ENCODE measurements around the gene C17orf107. TPM values are rescaled to one million over a fixed set of nuclear protein-coding genes. Genes with fewer than 3 reads are reported as not detected.

Gene C17orf107
- total and polyA plus RNA-seq, 9 of the 15 experiments (the other 6 are each of a cell fraction or from before 2014, with no cell fraction given) = 0.05 to 0.29 (median 0.07) TPM; not detected in 4

DNA sequence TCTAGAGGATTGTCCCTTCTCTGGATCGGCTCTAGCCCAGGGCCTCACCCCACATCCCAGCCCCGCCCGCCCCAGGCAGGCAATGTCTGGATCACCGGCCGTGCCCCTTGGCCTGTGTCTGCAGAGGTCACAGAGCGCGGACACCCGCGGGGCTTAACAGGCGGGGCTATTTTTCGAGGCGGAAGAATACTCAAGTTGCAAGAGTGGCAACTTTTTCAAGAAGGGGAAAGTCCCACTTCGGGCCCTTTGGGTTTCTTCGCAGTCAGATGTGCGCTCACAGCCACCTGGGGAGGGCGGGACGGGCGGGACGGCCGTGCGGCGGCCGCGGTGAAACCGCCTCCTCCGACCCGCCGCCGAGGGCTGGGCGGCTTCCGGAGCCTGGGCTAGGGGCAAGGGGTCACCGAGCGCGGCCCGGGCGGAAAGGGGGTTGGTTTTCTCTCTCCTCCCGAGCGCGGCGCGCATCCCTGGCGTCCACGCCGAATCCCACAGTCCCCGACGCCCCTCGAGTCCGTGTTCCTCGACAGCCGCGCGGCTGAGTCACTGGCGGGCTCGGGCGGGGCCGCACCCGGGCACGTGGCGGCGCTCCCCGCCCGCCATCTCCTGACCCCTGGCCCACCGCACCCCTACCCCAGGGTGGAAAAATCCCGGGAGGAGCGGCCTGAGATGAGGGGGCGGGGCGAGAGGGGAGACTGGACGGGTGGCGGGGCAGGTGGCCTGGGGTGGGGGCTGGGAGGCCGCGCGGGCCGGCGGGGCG is 50.2 kb downstream of the C17orf107 start (continued):
- TF ChIP-seq KLF10 (CRISPR knock-in tag; IDR thresholded peaks at IDR 0.05) (no peak), SP1 (CRISPR knock-in tag; IDR thresholded peaks at IDR 0.05) (0 out of 2 replicates have a peak, but pooled peaks have one; percentile 29), MYC (IDR thresholded peaks at IDR 0.05; ENCODE audit: low read depth, low read length) (peak; percentile 90), MYC (CRISPR knock-in tag; IDR thresholded peaks at IDR 0.05; ENCODE audit: borderline replicate concordance, low read depth) (no peak), NCOR1 (IDR thresholded peaks at IDR 0.05) (peak; percentile 54), KLF1 (tag; IDR thresholded peaks at IDR 0.05) (0 out of 2 replicates have a peak, but pooled peaks have one; percentile 24), ZNF766 (CRISPR knock-in tag; conservative IDR thresholded peaks at IDR 0.05) (peak; percentile 43; the same call in 1 of the 2 replicates), TRIM24 (IDR thresholded peaks at IDR 0.05) (no peak), ZNF561 (CRISPR knock-in tag; conservative IDR thresholded peaks at IDR 0.05) (no peak), ETV5 (CRISPR knock-in tag; IDR thresholded peaks at IDR 0.05; ENCODE audit: low read depth) (peak; percentile 37), ATF7 (IDR thresholded peaks at IDR 0.05) (peak; percentile 61; the same call in 1 of the 2 replicates), HDAC1 (IDR thresholded peaks at IDR 0.05) (peak in 1 of 2 experiments; percentile 40; a peak in 1 of 4 replicates), RB1 (IDR thresholded peaks at IDR 0.05; ENCODE audit: low read depth) (peak; percentile 32; the same call in 1 of the 2 replicates), HBP1 (CRISPR knock-in tag; IDR thresholded peaks at IDR 0.05) (no peak), MAX (CRISPR knock-in tag; IDR thresholded peaks at IDR 0.05) (peak; percentile 87), BHLHE40 (IDR thresholded peaks at IDR 0.05; ENCODE audit: low read length) (peak; percentile 69), PHF8 (IDR thresholded peaks at IDR 0.05; ENCODE audit: borderline replicate concordance, low read length) (peak; percentile 42; the same call in 1 of the 2 replicates), PRDM10 (IDR thresholded peaks at IDR 0.05; ENCODE audit: partially characterized antibody) (peak; percentile 95), RBM22 (IDR thresholded peaks at IDR 0.05; ENCODE audit: low read depth, low read length, poor library complexity, severe bottlenecking) (peak; percentile 64), ZNF197 (CRISPR knock-in tag; IDR thresholded peaks at IDR 0.05; ENCODE audit: low read depth) (0 out of 2 replicates have a peak, but pooled peaks have one; percentile 62), TOE1 (IDR thresholded peaks at IDR 0.05; ENCODE audit: borderline replicate concordance) (0 out of 2 replicates have a peak, but pooled peaks have one; percentile 6), TOE1 (CRISPR knock-in tag; IDR thresholded peaks at IDR 0.05; ENCODE audit: borderline replicate concordance, low read depth) (no peak)
